GM12892 (cell line): ENCODE results near the gene RNF144A.
"Not testable (repeated sequence)": the region's sequence is repeated elsewhere in the genome, so short reads cannot be mapped to it uniquely, and the experiment has no call there.

Experiments
- DNase-seq: peaks from one replicate; pipeline ENCODE4 v3.0.0; 2011; ENCODE audit not compliant: insufficient read length
- FAIRE-seq: peaks from 2 replicates; lab custom pipeline; 2011; peaks lifted over from hg19 to GRCh38; lab: Jason Lieb, UNC
- POLR2A ChIP-seq: IDR thresholded peaks from 2 replicates; pipeline ENCODE4 v1.6.1; 2011; ENCODE audit warnings: low read depth, low read length, control low read depth
- POLR2AphosphoS5 ChIP-seq: IDR thresholded peaks from 2 replicates; pipeline ENCODE4 v1.6.1; 2011; ENCODE audit warnings: low read depth, low read length, control low read depth
- TAF1 ChIP-seq: IDR thresholded peaks from 2 replicates; pipeline ENCODE4 v1.6.1; 2011; ENCODE audit warnings: low read depth, mild to moderate bottlenecking, control low read depth, low read length, borderline replicate concordance

RNF144A gene

DNA sequence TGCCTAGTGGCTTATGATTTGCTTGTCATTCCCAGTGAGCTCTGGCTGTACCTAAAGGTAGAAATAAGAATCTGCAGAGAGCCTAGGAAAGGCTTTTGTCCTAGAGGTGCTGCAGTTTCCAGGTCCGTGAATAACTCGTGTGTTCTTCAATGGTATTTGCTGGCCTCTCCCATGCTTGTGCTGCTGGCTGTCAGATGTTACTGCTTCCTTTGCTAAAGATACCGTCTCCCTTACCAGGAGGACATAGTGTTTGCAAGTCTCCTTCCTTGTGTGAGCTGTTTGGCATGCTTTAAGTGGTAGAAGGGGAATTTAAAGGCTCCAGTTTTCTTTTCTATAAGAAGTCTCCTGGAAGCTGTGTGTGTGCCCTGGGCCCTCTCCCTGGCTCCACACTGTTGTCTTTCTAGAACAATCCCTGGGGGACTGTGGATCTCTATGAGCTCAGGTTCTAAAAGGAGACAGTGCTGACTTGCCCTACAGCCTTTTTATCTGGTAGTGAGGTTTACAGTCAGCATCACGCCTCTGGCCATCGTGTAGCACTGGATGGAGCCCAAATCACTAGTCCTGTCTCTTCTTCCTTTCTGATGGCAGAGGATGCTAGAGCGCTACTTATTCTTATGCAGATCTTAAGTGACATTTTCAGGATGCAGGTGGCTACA, 65.8 kb downstream of the RNF144A start:
- FAIRE-seq (no peak), DNase-seq (no peak)
- TF ChIP-seq POLR2AphosphoS5, result no peak
- no peak for TF ChIP-seq POLR2A
- no peak for TF ChIP-seq TAF1

- no peak for TF ChIP-seq POLR2AphosphoS5
- no peak for TF ChIP-seq TAF1
- TF ChIP-seq POLR2A, result no peak
- DNase-seq (no peak), FAIRE-seq (no peak)
These were observed 69.2 kb downstream of the RNF144A start for GRCh38 chr2:6986301-6986911.

DNA sequence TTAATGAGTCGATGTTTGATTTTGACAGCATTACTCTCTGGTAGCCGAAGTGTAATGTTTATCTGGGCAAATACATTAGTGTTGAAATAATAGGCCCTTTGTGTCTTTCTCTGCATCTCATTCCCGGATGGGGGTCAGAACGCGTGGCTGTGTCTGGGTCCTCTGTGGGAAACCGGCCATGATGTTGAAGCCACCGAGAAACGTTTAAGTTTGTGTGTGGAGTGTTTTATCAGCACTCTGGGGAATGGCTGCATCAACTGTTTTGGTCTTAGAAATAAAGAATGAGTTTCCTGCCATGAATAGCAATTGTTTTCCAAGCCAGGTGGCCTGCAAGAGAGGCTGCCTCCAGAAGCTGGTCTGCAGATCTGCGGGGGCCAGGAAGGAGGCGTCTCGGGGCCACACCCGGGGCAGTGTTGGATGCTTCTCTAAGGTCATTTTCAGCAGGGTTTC, 69.7 kb downstream of the RNF144A start:
- FAIRE-seq (no peak), DNase-seq (no peak)

DNA sequence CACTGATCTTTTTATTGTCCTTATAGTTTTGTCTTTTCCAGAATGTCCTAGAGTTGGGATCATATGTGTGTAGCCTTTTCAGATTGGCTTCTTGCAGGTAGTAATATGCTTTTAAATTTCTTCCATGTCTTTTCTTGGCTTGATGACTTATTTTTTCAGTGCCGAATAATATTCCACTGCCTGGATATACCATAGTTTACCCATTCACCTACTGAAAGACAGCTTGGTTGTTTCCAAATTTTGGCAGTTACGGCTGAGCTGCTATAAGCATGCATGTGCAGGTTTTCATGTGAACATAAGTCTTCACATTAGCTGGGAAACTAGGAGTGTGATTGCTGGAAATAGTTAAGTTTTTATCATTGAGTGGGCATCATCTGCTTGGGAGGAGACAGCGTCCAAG, 73.7 kb downstream of the RNF144A start:
- FAIRE-seq, result no peak
- no peak for DNase-seq
- TF ChIP-seq POLR2AphosphoS5 (no peak), TAF1 (no peak), POLR2A (no peak)

More for the DNA sequence above, 69.7 kb downstream of the RNF144A start:
- TF ChIP-seq POLR2A (no peak), TAF1 (no peak), POLR2AphosphoS5 (no peak)

DNA sequence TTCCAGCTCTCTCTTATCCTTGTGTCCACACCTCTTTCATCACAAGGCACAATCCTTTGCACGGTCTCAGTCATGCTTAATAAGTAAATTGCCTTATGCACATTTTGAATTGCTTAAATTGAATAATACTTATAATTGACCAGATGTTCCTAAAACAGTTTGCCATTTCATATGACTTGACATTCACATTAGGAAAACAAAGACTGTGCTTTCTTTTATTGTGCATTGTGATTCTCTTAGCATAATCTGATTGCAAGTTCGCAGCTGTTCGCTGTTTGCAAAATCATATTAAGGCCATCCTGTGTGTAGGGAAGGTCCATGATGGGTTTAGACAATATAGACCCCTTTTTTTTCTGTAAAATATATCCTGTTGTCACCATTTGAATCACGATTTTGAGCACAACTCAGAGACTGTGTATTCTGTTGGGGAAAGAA, 75.6 kb downstream of the RNF144A start:
- no peak for TF ChIP-seq TAF1
- TF ChIP-seq POLR2A, result no peak
- TF ChIP-seq POLR2AphosphoS5, result no peak
- no peak for DNase-seq
- FAIRE-seq, result no peak

DNA sequence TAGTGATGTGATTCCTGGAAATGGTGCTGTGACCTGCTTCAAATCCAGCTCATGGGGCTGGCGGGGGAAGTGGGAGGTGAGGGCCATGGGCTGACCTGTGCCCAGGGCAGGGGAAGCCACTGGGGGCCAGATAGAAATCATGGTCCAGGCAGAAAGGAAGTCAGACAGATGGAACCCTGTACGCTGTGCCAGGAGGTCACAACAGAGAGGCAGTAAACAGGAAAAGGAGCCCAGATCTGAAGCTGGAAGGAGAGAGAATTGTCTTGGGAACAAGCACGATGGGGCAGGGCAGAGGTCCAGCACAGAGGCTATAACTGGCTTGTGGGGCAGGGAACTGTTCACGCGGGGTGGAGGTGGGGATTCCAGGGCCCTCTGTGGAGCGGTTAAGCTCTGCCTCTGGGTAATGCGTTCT, 76.0 kb downstream of the RNF144A start:
- DNase-seq (no peak), FAIRE-seq (no peak)
- TF ChIP-seq POLR2A, result no peak
- TF ChIP-seq POLR2AphosphoS5, result no peak
- TF ChIP-seq TAF1, result no peak

- FAIRE-seq (no peak), DNase-seq (no peak)
- no peak for TF ChIP-seq TAF1
- no peak for TF ChIP-seq POLR2A
- TF ChIP-seq POLR2AphosphoS5, result no peak
These were observed 76.7 kb downstream of the RNF144A start for GRCh38 chr2:6993936-6994335.

- DNase-seq (no peak), FAIRE-seq (no peak)
- TF ChIP-seq TAF1 (no peak), POLR2AphosphoS5 (no peak), POLR2A (no peak)
These were observed 77.4 kb downstream of the RNF144A start for GRCh38 chr2:6994536-6995128.

DNA sequence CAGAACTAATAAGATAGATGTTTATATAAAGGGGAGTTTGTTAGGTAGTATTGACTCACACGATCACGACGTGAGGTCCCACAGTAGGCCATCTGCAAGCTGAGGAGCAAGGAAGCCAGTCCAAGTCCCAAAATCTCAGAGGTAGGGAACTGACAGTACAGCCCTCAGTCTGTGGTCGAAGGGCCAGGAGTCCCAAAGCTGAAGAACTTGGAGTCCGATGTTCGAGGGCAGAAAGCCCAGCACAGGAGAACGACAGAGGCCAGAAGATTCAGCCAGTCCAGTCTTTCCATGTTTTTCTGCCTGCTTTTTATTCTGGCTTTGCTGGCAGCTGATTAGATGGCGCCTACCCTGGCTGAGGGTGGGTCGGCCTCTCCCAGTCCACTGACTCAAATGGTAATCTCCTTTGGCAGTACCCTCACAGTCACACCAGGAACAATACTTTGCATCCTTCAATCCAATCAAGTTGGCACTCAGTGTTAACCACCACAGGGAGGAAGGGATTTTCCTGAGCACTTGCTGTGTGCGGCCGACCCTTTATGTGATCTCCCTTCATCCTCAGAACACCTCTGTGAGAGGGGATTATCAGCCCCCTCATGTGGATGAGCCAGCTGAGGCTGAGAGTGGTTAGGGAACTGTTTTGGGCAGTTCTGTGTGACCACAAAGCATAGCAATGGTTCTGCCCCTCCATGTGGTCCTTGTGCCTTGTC, 78.3 kb downstream of the RNF144A start:
- TF ChIP-seq POLR2AphosphoS5 (no peak), TAF1 (no peak), POLR2A (no peak)
- DNase-seq, result no peak
- no peak for FAIRE-seq

GRCh38 chr2:6999211-6999877, 82.1 kb downstream of the RNF144A start:
- TF ChIP-seq POLR2AphosphoS5 (no peak), TAF1 (no peak), POLR2A (no peak)
- DNase-seq (no peak), FAIRE-seq (peak; percentile 14)

DNA sequence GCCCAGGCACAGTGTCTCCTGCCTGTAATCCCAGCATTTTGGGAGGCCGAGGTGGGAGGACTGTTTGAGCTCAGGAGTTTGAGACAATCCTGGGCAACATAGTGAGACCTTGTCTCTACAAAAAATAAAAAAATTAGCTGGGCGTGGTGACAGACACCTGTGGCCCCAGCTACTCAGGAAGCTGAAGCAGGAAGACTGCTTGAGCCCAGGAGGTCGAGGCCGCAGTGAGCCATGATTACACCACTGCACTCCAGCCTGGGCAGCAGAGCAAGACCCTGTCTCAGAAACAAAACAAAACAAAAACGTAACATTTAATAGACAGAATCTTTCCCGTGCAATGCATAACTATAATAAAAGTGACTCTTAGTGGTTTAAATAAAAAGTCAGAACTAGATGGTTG, 84.2 kb downstream of the RNF144A start:
- DNase-seq, FAIRE-seq: not testable (repeated sequence)

DNA sequence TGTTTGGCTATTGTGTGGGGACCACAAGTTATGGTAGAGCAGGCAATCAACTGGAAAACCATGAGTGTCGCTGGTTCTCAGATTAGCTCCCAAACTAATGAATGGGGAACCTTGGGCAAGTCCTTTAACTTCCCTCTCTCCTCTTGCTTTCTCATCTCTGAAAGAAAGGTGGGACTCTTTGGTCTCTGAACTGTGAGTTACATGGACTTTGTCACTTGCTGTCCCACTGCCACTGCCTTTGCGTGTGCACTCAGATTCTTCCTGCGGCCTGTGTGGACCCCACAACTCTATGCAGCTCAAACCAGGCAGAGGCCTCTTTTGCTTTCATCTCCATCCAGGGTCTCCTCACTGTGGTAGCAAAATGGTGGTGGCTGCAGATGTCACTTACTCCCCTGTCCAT, 86.7 kb downstream of the RNF144A start:
- TF ChIP-seq POLR2AphosphoS5, result no peak
- no peak for TF ChIP-seq POLR2A
- TF ChIP-seq TAF1, result no peak
- no peak for DNase-seq
- no peak for FAIRE-seq

DNA sequence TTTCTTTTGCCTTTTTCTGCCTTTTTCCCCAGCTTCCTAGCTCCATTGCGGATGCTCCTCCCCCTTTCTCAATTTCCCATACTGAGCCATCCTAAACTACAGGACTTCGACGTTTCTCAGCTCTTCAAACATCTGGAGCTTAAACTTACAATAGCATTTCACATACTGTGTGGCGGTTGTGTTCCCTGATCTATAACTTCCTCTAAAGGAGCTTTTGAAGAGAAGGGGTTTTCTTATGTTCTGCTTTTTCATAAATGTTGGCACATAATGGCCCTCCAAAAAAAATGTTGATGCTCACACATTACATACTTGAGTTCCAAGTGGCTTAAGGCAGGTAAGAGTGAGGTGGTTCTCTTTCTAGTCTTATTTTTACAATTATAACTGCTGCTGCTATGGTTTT, 87.4 kb downstream of the RNF144A start:
- FAIRE-seq, result no peak
- no peak for TF ChIP-seq POLR2AphosphoS5
- TF ChIP-seq POLR2A, result no peak
- TF ChIP-seq TAF1, result no peak
- no peak for DNase-seq
